Keratinocyte (primary cell): ENCODE data around the gene RFX7. TPM values are rescaled to one million over a fixed set of nuclear protein-coding genes. Genes with fewer than 3 reads are reported as not detected.

Experiments used
- DNase-seq: peaks from one replicate; pipeline ENCODE4 v3.0.0-alpha.2; 2011; ENCODE audit warnings: low read depth, missing footprints, low spot score
- FAIRE-seq: peaks from 2 replicates; lab custom pipeline; 2011; peaks lifted over from hg19 to GRCh38; lab: Jason Lieb, UNC
- H2AFZ ChIP-seq: 2 replicates; pipeline ENCODE4 v1.6.0; 2012; ENCODE audit warnings: low read length, control low read depth, inconsistent platforms; ENCODE audit not compliant: control insufficient read depth
- H3K27ac ChIP-seq: 2 replicates; pipeline ENCODE4 v1.5.1; 2011; ENCODE audit warnings: low read length; ENCODE audit not compliant: control insufficient read depth, insufficient read depth
- H3K27me3 ChIP-seq: 3 replicates; pipeline ENCODE4 v1.6.0; 2011; ENCODE audit warnings: low read length; ENCODE audit not compliant: control insufficient read depth, insufficient read depth; ENCODE audit errors: extremely low read depth
- H3K36me3 ChIP-seq, 2 experiments: 2 replicates in 1 of 2; 3 replicates in 1 of 2; pipeline ENCODE4 v1.5.1; 2011; ENCODE audit warnings: low read length in 2 of 2, mild to moderate bottlenecking in 1 of 2; ENCODE audit not compliant: control insufficient read depth in 2 of 2, insufficient read depth in 2 of 2; ENCODE audit errors: extremely low read depth in 1 of 2
- H3K4me1 ChIP-seq: 3 replicates; pipeline ENCODE4 v1.5.1; 2011; ENCODE audit warnings: low read length; ENCODE audit not compliant: control insufficient read depth, insufficient read depth; ENCODE audit errors: extremely low read depth
- H3K4me2 ChIP-seq: 3 replicates; pipeline ENCODE4 v1.6.0; 2011; ENCODE audit warnings: low read depth, low read length; ENCODE audit not compliant: control insufficient read depth, insufficient read depth; ENCODE audit errors: extremely low read depth
- H3K4me3 ChIP-seq, 3 experiments: fragments of 200-600 bp in 1 of 3; sonication (generic) in 1 of 3; 2 replicates in 2 of 3; 3 replicates in 1 of 3; pipeline ENCODE4 v1.5.1; 2011 to 2016; ENCODE audit warnings: low read length in 3 of 3, mild to moderate bottlenecking in 3 of 3, control low read depth in 2 of 3, inconsistent platforms in 1 of 3, low read depth in 1 of 3, mixed read lengths in 1 of 3, mixed run types in 1 of 3, moderate library complexity in 1 of 3; ENCODE audit not compliant: control insufficient read depth in 2 of 3, insufficient read depth in 2 of 3; ENCODE audit errors: extremely low read depth in 1 of 3
- H3K79me2 ChIP-seq: 2 replicates; pipeline ENCODE4 v1.6.0; 2012; ENCODE audit warnings: low read length; ENCODE audit not compliant: control insufficient read depth, insufficient read depth
- H3K9ac ChIP-seq: 3 replicates; pipeline ENCODE4 v1.6.0; 2011; ENCODE audit warnings: low read length; ENCODE audit not compliant: control insufficient read depth, insufficient read depth; ENCODE audit errors: extremely low read depth
- H3K9me1 ChIP-seq: 3 replicates; pipeline ENCODE4 v1.6.0; 2011; ENCODE audit warnings: low read length; ENCODE audit not compliant: control insufficient read depth, insufficient read depth; ENCODE audit errors: extremely low read depth
- H3K9me3 ChIP-seq: 2 replicates; pipeline ENCODE4 v1.5.1; 2012; ENCODE audit warnings: low read depth, low read length; ENCODE audit not compliant: control insufficient read depth
- H4K20me1 ChIP-seq: 3 replicates; pipeline ENCODE4 v1.6.0; 2011; ENCODE audit warnings: low read length; ENCODE audit not compliant: control insufficient read depth, insufficient read depth; ENCODE audit errors: extremely low read depth
- EZH2 ChIP-seq: IDR thresholded peaks from one replicate; pipeline ENCODE4 v1.6.1; 2012; ENCODE audit warnings: inconsistent platforms, mild to moderate bottlenecking, low read length, moderate library complexity
- dilution Hi-C: fragments of 300-500 bp; cut with MboI; formaldehyde crosslinking; loops from one replicate; pipeline ENCODE4 v1.7.0; 2020; ENCODE audit warnings: low sequenced_read_pairs; ENCODE audit not compliant: extremely low pct_ligation_motif_present
- polyA plus RNA-seq, 5 experiments: library from polyadenylated mRNA; depleted of rRNA in 3 of 5; stranded (reverse) in 3 of 5; stranded (forward) in 1 of 5; unstranded in 1 of 5; fragments of >200 nt; gene quantifications; 1 replicate in 1 of 5; 2 replicates in 3 of 5; 3 replicates in 1 of 5; pipeline versions ENCODE4 v1.2.1 to v1.2.3, GENCODE V29; 2011 to 2012; ENCODE audit warnings: missing spikeins in 2 of 5, low read depth in 1 of 5, low replicate concordance in 1 of 5
- TF ChIP-seq, protein P1 (sequence below), 3 experiments: IDR thresholded peaks in 1 of 3; conservative IDR thresholded peaks in 1 of 3; optimal IDR thresholded peaks in 1 of 3; 2 replicates in 2 of 3; 3 replicates in 1 of 3; pipeline versions ENCODE3 to v1.5.1; 2011; ENCODE audit warnings: low read length in 3 of 3, mild to moderate bottlenecking in 3 of 3, moderate library complexity in 2 of 3, control low read depth in 1 of 3, inconsistent platforms in 1 of 3; ENCODE audit not compliant: insufficient read depth in 2 of 3; ENCODE audit errors: extremely low read depth in 1 of 3

Gene RFX7
- polyA plus RNA-seq, 1 donor (not counting 4 experiments of a cell fraction or from before 2014, with no cell fraction given): 16.3 TPM

- H3K27ac ChIP-seq: no peak overlapping the region
- FAIRE-seq (no peak), DNase-seq (no peak)
- H3K9me1 ChIP-seq: peaks cover 2% of the 10 kb centered on the region
- no peak overlapping the region for H2AFZ ChIP-seq
- dilution Hi-C loops: no loop called here
- H3K9me3 ChIP-seq: no peaks in the 10 kb centered on the region
- H3K9ac ChIP-seq: no peak overlapping the region
- no peaks in the 10 kb centered on the region for H3K27me3 ChIP-seq
- TF ChIP-seq EZH2: no peak
- TF ChIP-seq, protein P1, sequence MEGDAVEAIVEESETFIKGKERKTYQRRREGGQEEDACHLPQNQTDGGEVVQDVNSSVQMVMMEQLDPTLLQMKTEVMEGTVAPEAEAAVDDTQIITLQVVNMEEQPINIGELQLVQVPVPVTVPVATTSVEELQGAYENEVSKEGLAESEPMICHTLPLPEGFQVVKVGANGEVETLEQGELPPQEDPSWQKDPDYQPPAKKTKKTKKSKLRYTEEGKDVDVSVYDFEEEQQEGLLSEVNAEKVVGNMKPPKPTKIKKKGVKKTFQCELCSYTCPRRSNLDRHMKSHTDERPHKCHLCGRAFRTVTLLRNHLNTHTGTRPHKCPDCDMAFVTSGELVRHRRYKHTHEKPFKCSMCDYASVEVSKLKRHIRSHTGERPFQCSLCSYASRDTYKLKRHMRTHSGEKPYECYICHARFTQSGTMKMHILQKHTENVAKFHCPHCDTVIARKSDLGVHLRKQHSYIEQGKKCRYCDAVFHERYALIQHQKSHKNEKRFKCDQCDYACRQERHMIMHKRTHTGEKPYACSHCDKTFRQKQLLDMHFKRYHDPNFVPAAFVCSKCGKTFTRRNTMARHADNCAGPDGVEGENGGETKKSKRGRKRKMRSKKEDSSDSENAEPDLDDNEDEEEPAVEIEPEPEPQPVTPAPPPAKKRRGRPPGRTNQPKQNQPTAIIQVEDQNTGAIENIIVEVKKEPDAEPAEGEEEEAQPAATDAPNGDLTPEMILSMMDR (optimal IDR thresholded peaks at IDR 0.05 in 1 of 3, IDR thresholded peaks at IDR 0.05 in 1 of 3, conservative IDR thresholded peaks at IDR 0.05 in 1 of 3; ENCODE audit: extremely low read depth in 1 of 3, insufficient read depth in 2 of 3, low read length in 3 of 3): no peak
- H3K4me3 ChIP-seq: no peak overlapping the region
- H3K4me1 ChIP-seq: peaks cover 33% of the 10 kb centered on the region
- H4K20me1 ChIP-seq: no peaks in the 10 kb centered on the region
- H3K4me2 ChIP-seq: peak overlapping the region; percentile 2
- peaks cover 71% of the 10 kb centered on the region for H3K79me2 ChIP-seq
- no peaks in the 10 kb centered on the region for H3K36me3 ChIP-seq
Measured at GRCh38 chr15:56165234-56165633, 78.4 kb downstream of the RFX7 start.

- H3K27ac ChIP-seq: no peak overlapping the region
- TF ChIP-seq, protein P1 (optimal IDR thresholded peaks at IDR 0.05 in 1 of 3, IDR thresholded peaks at IDR 0.05 in 1 of 3, conservative IDR thresholded peaks at IDR 0.05 in 1 of 3; ENCODE audit: extremely low read depth in 1 of 3, insufficient read depth in 2 of 3, low read length in 3 of 3): no peak
- TF ChIP-seq EZH2: no peak
Measured at GRCh38 chr15:56160966-56161365, 82.7 kb downstream of the RFX7 start.

More at GRCh38 chr15:56160966-56161365, 82.7 kb downstream of the RFX7 start:
- Histone ChIP-seq H3K9me3 (no peaks in the 10 kb centered on the region), H3K27me3 (no peaks in the 10 kb centered on the region), H3K36me3 (no peaks in the 10 kb centered on the region), H4K20me1 (no peaks in the 10 kb centered on the region), H3K9me1 (peaks cover 2% of the 10 kb centered on the region), H3K9ac (no peak overlapping the region), H3K4me1 (peaks cover 13% of the 10 kb centered on the region), H3K79me2 (peaks cover 77% of the 10 kb centered on the region), H3K4me2 (no peak overlapping the region), H2AFZ (no peak overlapping the region), H3K4me3 (no peak overlapping the region)
- dilution Hi-C loops: no loop called here
- FAIRE-seq (no peak), DNase-seq (no peak)
